Cardiac muscle cell (in vitro differentiated cells and primary cell): Measurements from ENCODE around the gene TRIM15. TPM values are rescaled to one million over a fixed set of nuclear protein-coding genes. Genes with fewer than 3 reads are reported as not detected.
"Not testable (repeated sequence)": the region's sequence is repeated elsewhere in the genome, so short reads cannot be mapped to it uniquely, and the experiment has no call there.

Experiments used
- DNase-seq, 2 donors: peaks; one replicate each; pipeline versions ENCODE4 v3.0.0 to v3.0.0-alpha.2; 2010 to 2017; ENCODE audit warnings: low read depth in 1 of 2, low spot score in 1 of 2
- H3K27ac ChIP-seq: fragments of 200-600 bp; sonication (generic); 2 replicates; pipeline ENCODE4 v1.5.1; 2016
- H3K27me3 ChIP-seq: fragments of 200-600 bp; sonication (generic); 2 replicates; pipeline ENCODE4 v1.6.0; 2016; ENCODE audit warnings: control low read depth
- H3K36me3 ChIP-seq: fragments of 200-600 bp; sonication (generic); 2 replicates; pipeline ENCODE4 v1.5.1; 2016; ENCODE audit warnings: control low read depth
- H3K4me1 ChIP-seq: fragments of 200-600 bp; sonication (generic); 2 replicates; pipeline ENCODE4 v1.8.1; 2017; ENCODE audit warnings: low read depth, mild to moderate bottlenecking, mixed run types
- H3K4me3 ChIP-seq: fragments of 200-600 bp; sonication (generic); 2 replicates; pipeline ENCODE4 v1.5.1; 2016; ENCODE audit warnings: mild to moderate bottlenecking
- H3K9me3 ChIP-seq: fragments of 200-600 bp; sonication (generic); 2 replicates; pipeline ENCODE4 v1.5.1; 2017; ENCODE audit warnings: low read depth, mild to moderate bottlenecking, control low read depth
- CTCF ChIP-seq: IDR thresholded peaks from 2 replicates; pipeline ENCODE4 v1.5.1; 2012; ENCODE audit warnings: low read depth, mild to moderate bottlenecking, low read length
- polyA plus RNA-seq: library from polyadenylated mRNA; unstranded; fragments of >200 nt; fragmentation: Nextera tagmentation; extraction: Ambion mirVana; gene quantifications from 2 replicates; pipeline ENCODE4 v1.2.1, GENCODE V29; 2016
- total RNA-seq: library from RNA; depleted of rRNA; stranded (reverse); fragments of >200 nt; gene quantifications from 2 replicates; pipeline ENCODE4 v1.2.3, GENCODE V29; 2016

Gene TRIM15
- total and polyA plus RNA-seq, 2 experiments from 2014 or later = not detected

GRCh38 chr6:30162265-30163089, 869 bp upstream of the TRIM15 start:
- no peak for DNase-seq
- Histone ChIP-seq H3K4me3 (no peak overlapping the region), H3K27me3 (peaks cover 36% of the 10 kb centered on the region), H3K27ac (no peak overlapping the region), H3K4me1 (no peaks in the 10 kb centered on the region), H3K9me3 (no peaks in the 10 kb centered on the region), H3K36me3 (no peaks in the 10 kb centered on the region)
- no peak for TF ChIP-seq CTCF

GRCh38 chr6:30163918-30164654, 740 bp downstream of the TRIM15 start:
- H3K9me3 ChIP-seq = no peaks in the 10 kb centered on the region
- H3K4me3 ChIP-seq = no peak overlapping the region
- no peak for DNase-seq
- no peak overlapping the region for H3K27ac ChIP-seq
- TF ChIP-seq CTCF = no peak
- H3K27me3 ChIP-seq = peaks cover 36% of the 10 kb centered on the region
- H3K36me3 ChIP-seq = no peaks in the 10 kb centered on the region
- no peaks in the 10 kb centered on the region for H3K4me1 ChIP-seq

DNA sequence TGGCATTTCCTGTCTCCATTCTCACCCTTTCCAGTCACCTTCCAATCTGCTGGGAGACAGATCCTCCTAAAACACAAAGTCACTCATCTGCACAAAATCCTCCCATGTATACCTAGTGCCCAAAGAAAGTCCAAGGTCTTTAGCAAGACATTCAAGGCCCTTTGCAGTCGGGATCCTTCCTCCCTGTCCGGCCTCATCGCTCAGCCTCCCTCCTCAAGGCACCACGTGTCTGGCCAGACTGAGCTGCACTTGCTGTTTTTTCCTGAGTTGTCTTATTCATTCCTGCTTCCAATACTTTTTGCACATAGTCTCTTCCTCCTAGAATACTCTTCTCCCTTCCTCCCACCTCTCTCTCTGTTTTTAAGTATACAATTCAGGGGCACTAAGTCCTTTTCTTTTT, 1.4 kb downstream of the TRIM15 start:
- Histone ChIP-seq H3K27me3 (peaks cover 29% of the 10 kb centered on the region), H3K27ac (no peak overlapping the region), H3K4me3 (no peak overlapping the region), H3K9me3 (no peaks in the 10 kb centered on the region), H3K36me3 (no peaks in the 10 kb centered on the region), H3K4me1 (no peaks in the 10 kb centered on the region)
- no peak for TF ChIP-seq CTCF
- no peak for DNase-seq

DNA sequence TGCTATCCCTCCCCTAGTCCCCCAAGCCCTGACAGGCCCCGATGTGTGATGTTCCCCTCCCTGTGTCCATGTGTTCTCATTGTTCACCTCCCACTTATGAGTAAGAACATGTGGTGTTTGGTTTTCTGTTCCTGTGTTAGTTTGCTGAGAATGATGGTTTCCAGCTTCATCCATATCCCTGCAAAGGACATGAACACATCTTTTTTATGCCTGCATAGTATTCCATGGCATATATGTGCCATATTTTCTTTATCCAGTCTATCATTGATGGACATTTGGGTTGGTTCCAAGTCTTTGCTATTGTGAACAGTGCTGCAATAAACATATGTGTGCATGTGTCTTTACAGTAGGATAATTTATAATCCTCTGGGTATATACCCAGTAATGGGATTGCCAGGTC, 1.9 kb downstream of the TRIM15 start:
- H3K9me3 ChIP-seq, DNase-seq, H3K4me1 ChIP-seq, H3K4me3 ChIP-seq, H3K27ac ChIP-seq, H3K36me3 ChIP-seq: not testable (repeated sequence)
- peaks cover 27% of the 10 kb centered on the region for H3K27me3 ChIP-seq

GRCh38 chr6:30167101-30167500, 3.8 kb downstream of the TRIM15 start:
- no peak for DNase-seq
- H3K9me3 ChIP-seq = no peaks in the 10 kb centered on the region
- peaks cover 4% of the 10 kb centered on the region for H3K4me1 ChIP-seq
- H3K4me3 ChIP-seq = no peak overlapping the region
- no peak for TF ChIP-seq CTCF
- H3K27ac ChIP-seq = no peak overlapping the region
- no peaks in the 10 kb centered on the region for H3K36me3 ChIP-seq
- peaks cover 46% of the 10 kb centered on the region for H3K27me3 ChIP-seq

DNA sequence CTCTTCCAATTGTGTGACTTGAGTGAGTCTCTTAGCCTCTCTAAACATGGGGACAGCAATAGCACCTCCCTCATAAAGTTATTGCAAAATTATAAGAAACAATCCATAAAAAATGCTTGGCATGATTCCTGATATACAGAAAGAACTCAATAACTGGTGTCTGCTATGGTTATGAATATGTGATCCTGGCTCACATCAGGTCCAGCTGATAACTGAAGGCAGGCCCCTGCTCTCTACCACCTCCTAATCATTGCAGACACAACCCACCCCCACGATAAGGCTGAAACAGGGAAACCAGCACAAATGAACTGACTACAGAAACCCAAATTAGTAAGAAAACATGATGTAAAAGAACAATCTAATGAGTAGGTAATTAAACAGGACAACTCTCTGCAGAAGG, 5.4 kb downstream of the TRIM15 start:
- DNase-seq = no peak
- Histone ChIP-seq H3K9me3 (no peaks in the 10 kb centered on the region), H3K36me3 (no peaks in the 10 kb centered on the region), H3K4me3 (no peak overlapping the region), H3K4me1 (peaks cover 4% of the 10 kb centered on the region), H3K27me3 (peaks cover 62% of the 10 kb centered on the region), H3K27ac (no peak overlapping the region)
- no peak for TF ChIP-seq CTCF
